ENCODE measurements around the gene ST3GAL4.
"Not testable (repeated sequence)": the region's sequence is repeated elsewhere in the genome, so short reads cannot be mapped to it uniquely, and the experiment has no call there.

ST3GAL4 gene

GRCh38 chr11:126361400-126361799 lies 5.9 kb downstream of the ST3GAL4 start:
- no peak for TF ChIP-seq CTCF (IDR thresholded peaks at IDR 0.05; ENCODE audit: extremely low read depth, missing control alignments)
- no peak for DNase-seq (ENCODE audit: low spot score)

DNA sequence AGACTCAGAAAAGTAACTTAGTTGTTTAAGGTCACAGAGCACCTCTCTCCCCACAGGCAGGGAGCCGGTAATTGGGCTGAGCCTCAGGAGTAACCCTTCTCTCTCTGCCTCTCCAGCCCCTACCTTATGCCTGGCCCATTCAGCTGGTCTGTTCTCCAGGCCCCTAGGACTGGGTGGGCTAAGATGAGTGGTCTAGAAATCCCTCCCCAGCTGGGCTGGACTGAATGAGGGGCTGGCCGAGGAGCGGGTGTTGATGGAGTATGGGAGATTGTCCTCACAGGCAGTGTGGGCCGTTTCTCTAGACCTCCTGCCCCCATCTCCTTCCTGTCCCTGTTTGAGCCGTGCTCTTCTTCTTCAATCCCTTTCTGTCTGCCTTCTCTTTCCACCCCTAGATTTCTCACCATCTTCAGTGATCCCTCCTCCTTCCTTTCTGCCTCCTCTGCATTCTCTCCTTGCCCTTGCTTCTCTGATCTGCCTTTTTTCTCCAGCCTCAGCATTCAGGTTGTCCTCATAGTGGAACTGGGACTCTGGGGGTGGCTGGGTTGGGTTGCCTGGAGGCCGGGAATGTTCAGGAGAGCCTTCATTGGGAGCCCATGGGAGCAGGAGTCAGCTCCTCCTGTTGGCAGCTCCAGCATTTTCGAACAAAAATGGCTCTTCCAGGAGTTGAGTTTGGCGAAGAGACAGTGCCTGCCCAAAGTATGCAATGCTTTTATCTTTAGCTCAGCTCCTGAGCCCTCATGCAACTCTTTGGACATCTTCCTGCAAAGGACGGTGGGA lies 7.6 kb downstream of the ST3GAL4 start:
- TF ChIP-seq CTCF (IDR thresholded peaks at IDR 0.05; ENCODE audit: extremely low read depth, missing control alignments), result no peak

DNA sequence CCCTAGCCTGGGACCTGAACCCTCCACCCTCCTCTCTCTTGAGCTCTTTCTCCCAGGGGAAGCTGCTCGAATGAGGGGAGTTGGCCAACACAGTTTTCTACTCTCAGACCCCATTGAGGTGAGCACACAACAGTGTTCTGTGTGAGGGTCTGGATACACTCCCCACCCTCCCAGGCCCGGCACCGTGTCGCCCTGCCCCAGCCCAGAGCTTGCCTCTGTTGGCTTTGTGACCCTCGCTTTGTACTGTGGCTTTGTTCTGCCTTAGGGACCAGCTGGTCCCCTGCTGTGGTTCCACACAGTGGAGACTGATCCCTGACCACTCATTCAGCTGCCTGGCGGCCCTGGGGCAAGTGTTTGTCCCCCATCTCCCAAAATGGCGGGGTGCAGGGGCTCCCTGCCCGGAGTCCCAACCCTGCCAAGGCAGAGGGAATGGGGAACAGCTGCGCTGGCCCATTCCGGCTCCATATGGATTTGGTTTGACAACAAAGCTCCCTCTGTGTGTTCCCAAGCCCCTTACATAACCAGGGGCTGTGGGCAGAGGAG lies 8.3 kb downstream of the ST3GAL4 start:
- no peak for TF ChIP-seq CTCF (IDR thresholded peaks at IDR 0.05; ENCODE audit: extremely low read depth, missing control alignments)
- DNase-seq (ENCODE audit: low spot score), result no peak

More for the DNA sequence above, 7.6 kb downstream of the ST3GAL4 start:
- no peak for DNase-seq (ENCODE audit: low spot score)

DNA sequence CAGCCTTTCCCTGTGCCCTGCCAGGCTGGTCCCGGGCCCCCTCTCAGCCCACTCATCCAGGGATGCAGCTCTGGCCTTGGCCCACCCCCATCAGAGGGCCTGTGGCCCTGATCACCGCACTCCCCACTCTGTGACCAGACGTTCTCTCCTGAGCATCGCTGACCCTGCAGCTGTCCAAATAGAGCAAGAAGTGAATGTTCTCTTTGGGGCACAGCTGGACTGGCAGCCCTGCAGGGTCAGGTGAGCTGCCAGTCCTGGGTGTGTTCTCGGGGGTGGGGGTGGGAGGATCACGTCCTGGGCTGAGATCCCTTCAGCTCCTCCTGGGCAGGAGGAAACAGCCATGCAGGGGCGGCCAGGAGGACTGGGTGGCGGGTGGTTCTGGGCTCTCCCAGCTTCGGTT lies 9.2 kb downstream of the ST3GAL4 start:
- not testable (repeated sequence) for DNase-seq (ENCODE audit: low spot score)

DNA sequence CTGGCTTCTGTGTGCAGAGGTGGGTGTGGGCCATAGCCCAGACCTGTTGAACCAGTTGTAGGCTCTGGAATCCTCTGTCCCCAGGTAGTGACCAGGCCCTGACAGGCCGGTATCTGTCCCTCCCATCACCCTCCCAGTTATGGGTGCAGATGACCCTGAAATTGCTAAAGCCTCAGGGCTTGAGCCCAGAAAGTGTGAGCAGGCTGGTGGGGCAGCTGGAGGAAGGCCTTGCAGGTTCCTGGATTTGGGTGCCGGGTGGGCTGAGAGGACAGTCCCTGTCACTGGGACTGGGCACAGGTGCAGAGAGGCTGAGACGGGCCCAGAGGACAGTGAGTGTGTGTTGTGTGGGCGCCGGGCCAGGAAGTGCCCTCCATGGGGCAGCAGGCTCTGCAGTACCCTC lies 10.0 kb downstream of the ST3GAL4 start:
- not testable (repeated sequence) for DNase-seq (ENCODE audit: low spot score)

DNA sequence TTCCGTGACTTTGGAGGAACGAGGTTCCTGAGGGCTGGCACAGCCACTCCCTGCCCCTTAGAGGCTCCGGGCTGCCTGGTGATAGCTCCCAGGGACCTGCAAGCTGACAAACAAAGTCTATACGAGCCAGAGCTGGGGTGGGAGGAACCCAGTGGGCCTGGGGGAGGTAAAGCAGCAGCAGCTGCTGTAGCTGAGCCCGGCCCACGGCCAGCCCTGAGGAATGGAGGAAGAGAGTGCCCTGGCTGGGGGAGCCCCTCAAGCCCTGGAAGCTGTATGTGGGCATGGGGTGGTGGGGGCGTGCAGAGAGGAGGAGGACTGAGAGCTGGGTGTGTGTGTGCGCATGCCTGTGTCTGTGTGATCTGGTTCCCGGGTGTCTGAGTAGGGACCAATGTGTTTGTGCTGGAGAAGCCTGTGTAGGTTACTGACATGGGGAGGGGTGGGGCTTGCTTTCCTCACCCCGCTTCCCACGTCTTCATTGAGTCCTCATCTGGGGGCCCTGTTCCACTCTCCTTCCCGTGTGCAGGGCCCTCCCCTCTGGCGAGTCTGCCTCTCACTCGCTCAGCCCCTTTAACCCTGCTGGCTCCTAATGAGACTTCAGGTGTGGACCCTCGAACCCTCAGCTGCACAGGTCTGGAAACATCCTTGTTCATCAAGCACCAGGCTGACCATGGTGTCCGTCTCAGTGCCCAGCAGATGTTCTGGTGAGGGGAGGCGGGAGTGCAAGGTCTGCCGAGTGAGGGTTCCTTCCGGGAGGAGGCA lies 10.8 kb downstream of the ST3GAL4 start:
- TF ChIP-seq CTCF (IDR thresholded peaks at IDR 0.05; ENCODE audit: extremely low read depth, missing control alignments), result no peak
- no peak for DNase-seq (ENCODE audit: low spot score)

GRCh38 chr11:126366823-126367654 lies 11.6 kb downstream of the ST3GAL4 start:
- DNase-seq (ENCODE audit: low spot score), result not testable (repeated sequence)

- not testable (repeated sequence) for DNase-seq (ENCODE audit: low spot score)
Observed at GRCh38 chr11:126367806-126368205, 12.3 kb downstream of the ST3GAL4 start.

GRCh38 chr11:126368336-126369119 lies 13.0 kb downstream of the ST3GAL4 start:
- not testable (repeated sequence) for DNase-seq (ENCODE audit: low spot score)
